GM04504 (cell line): ENCODE data around the gene CA4.

Experiments used
- DNase-seq: peaks from one replicate; pipeline ENCODE4 v3.0.0-alpha.2; 2012; ENCODE audit warnings: low read depth

CA4 gene

DNA sequence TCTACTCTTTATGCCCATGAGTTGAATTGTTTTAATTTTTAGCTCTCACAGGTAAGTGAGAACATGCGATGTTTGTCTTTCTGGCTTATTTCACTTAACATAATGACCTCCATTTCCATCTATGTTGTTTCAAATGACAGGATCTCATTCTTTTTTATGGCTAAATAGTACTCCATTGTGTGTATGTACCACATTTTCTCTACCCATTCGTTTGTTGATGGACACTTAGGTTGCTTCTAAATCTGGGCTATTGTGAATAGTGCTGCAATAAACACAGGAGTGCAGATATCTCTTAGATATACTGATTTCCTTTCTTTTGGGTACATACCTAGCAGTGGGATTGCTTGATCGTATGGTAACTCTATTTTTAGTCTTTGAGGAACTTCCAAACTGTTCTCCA lies 19.3 kb upstream of the CA4 start:
- no peak for DNase-seq

DNA sequence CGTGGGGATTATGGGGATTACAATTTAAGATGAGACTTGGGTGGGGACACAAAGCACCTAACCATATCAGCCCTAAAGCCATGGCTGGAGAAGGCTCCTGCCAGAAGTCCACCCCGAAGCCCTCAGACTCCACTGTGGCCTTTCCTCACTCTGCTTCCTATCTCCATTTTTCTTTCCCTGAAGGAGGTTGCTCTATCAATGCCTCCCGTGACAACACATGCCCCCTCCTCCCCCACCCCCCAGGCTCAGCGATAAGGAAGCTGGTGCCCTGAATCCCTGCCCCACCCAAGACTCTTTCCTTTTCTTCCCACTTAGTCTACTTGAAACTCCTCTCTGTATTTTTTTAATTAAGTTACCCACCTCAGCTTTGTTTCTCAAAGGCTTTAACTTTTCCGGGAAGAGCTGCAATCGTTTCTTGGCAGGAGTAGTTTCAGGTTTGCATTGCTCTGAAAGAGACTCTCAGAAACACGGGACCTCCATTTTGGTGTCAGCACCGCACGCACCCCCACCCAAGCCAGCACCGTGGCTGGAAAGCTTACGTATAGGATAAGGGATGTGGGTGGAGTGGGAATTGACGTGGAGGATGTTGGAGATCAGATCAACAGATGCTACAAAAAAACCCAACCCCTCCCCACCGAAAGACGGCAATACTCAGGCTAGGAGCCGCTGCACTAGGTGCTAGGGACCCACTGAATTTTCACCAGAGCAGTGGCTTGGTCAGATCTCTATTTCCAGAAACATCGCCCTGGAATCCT lies 15.2 kb upstream of the CA4 start:
- peak; percentile 24 for DNase-seq

DNA sequence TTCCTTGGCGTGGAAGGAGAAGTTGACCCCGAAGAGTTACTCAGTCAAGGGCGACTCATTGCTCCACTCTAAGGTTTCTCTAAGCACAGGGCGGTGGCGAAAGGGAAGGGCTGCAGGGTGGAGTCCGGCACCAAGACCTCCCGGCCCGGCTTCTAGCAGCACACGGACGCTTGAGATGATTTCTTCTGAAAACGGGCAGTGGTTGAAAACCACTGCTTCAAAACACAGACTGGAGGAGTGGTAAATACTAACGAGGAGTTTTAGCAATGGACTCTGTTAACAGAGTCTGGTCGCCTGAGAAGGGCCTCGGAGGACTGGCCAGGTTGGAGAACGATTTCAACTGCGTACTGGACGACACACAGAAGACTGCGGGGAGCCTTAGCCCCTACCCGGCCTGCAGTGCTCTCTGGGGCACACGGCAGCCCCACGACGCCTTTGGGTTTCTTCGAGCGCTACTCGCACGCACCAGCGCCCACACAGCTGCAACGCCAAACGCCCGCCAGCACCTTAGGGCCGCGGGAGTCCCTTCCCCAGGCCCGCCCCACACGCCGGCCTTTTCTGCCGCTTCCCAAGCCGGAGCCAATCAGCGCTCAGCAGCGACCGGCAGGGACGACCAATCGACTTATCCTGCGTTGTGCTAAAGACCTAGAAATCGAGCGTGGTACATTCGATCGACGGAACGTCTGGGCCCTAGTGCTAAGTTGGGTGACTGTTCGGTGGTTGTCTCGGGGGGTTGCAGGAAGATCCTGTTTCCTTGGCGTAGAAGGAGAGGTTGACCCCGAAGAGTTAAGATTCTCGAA lies 14.4 kb upstream of the CA4 start:
- peak; percentile 74 for DNase-seq

DNA sequence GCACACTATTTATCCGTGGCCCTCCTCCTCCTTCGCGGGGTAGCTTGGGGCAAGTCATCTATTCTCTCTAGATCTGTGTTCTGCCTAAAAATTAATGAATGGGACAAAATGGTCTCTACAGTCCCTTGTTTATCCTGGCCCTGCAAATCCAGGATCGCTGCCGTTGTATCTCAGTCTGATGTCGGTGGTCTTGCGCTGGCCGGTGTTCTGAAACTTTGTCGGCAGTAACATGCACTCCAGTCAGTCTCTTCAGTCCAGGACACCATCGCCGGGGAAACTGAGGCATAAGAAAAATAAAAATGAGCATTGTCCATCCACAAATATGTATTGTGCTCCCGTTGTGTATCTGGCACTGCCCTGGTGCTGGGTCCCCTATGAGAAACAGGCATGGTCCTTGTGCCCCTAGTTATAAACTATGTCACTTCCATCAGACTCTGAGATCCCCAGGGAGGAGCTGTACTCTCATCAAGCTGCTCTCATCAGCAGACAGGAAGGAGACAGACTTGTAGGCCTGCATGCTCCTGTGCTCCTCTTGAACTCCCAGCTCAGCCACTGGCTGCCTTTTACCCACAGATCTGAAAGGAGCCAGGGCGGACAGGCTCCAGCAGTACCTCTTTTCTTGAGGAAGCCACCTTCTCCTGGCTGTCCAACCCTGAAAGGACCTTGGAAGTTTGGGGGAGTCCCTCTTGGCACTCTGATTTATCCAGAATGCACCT lies 13.7 kb upstream of the CA4 start:
- DNase-seq: no peak

DNA sequence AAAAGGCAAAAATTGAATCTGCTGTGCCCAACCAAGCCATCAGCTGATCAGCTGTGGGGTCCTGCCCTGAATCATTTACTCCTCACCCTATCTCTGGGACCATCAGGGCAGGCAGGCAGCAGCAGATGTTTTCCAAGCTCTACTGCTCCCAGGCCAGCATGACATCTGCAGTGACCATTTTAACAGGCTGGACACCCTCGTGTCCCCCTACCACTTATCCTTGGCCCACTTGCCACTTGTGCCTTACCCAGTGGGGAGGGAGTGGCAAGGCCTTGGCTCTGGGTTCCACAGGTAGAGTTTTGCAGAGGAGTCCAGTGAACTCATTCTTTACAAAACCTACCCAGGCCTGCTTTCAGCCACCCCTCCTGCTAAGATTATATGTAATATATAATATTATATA lies 12.0 kb upstream of the CA4 start:
- DNase-seq: no peak

DNA sequence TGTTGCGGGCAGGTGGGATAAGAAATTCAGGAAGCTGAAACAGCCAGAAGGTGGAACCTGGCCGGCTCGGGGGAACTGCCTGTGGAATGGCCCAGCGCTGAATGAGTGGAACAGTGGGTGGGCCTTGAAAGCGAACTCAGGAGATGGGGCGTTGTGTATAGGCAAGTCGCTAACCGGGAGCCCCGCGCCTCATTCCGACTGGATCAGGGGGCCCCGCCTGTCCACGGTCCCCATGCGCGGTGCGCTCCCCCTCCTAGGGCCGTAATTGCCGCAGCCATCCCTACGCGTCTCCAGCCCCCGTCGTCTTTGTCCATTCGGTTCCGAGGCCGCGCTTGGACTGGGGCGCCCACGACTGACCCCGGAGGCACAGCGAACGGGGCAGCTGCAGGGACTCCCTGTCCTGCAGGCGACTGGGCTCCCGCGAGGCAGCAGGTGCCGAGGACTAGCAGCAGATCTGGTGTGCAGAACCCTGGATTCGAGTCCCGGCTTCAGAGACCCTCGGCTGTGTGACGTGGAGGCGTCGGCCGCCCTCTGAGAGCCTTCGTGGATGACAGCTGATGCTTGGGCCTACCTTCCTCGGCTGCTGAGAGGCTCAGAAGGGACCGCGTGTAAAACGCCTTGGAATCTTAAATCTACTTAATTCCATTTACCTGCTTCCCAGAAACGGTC lies 10.9 kb upstream of the CA4 start:
- no peak for DNase-seq

DNA sequence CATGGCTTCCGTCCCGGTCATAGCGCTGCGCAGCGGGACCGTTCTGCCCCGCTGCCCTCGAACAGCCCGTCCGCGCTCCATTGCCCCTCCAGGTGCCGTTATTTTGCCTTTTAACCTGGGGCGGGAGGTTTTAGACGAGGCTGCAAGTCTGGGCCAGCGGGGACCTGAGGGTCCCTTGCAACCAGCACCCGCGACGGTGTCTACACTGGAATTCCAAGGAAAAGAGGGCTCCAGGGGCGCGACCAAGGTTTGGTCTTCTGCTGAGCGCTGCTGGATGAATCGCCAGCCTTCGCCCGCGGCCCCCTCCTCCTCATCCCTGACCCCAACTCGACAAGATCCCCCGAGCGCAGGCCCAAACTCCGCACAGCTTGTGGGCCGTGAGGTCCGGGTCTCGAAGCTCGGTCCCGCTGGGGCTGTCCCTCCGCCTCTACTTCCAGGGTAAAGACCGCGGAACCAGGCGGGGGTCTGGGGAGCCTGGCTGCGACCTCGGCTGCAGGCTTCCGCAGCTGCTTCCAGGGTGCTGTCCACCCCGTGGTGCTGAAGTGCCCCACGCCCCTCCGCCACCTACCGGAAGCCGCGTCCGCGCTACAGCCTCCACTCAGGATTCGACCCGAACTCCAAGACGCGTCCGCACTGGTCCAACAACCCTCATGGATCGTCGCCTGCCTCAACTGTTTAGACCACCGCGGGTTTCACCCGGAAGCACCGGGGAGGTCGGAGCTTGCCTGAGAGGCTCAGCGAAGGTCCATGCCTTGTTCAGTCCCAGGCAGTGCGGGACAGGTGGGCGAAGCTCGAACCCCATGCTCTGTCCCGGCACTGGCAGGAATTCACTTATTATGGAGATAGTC lies 10.1 kb upstream of the CA4 start:
- DNase-seq: peak; percentile 25

DNA sequence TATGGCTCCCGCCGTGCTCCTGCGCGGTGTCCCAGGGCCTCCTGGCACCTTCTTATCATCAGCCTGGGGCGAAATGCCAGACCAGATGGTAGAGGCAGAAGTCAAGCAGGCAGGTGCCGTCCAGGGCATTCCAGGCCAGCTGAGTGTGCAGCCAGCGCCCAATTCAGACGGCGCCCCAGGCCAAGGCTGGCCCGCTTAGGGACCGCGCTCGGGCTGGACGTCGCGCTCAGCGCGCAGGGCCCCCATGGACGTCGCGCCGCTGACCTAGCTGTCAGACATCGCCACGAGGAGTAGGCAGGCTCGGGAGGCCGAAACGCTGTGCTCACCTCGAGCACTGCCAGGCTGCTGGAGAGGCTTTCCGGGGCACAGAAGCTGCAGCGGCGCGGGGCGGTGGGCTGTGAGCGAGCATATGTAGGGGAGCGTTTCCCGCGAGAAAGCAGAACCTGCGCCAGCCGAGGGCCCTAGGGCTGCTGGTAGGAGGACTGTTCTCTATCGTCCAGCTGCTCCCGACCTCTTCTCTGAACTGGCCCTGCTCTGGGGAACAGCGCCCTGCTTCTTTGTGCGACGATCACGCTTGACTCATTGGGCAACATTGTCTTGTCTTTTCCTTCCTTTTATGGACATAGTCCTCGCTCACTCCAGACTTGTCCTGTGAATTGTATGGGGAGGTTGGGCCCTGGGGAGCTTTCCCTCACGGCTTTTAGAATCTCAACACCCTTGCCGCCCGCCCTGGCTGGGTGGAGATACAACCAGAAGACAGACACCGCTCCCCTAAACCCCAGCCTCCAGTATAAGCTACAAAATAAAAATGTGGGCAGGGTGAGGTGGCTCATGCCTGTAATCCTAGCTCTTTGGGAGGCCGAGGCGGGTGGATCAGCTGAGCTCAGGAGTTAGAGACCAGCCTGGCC lies 8.4 kb upstream of the CA4 start:
- no peak for DNase-seq

DNA sequence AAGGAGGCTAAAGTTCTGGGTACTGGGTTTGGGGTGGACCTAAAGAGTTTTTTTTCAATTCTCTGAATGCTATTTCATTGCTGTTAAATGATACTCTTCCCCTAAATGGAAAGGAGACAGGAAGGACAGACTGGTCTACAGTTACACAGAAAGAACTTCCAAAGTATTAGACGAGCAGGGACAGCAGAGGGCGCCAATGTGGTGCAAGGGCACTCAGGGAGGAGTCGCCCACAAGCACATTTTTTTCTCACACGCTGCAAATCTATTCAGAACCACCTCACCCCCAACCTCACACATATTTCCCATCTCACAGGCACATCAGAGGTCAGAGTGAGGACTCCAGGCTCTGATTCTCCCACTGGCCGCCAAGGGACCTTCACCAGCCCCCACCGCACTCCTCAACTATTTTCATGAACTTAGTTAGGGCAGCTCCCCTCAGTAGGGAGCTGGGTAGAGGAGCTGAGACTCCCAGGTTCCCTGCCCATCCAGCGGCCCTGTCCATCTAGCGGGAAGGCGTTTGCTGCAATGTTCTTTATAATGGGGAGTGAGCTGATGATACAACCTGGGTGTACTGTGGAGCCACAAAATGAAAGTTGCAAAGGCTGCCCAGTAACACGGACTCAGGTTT lies 6.8 kb upstream of the CA4 start:
- DNase-seq: peak; percentile 73

DNA sequence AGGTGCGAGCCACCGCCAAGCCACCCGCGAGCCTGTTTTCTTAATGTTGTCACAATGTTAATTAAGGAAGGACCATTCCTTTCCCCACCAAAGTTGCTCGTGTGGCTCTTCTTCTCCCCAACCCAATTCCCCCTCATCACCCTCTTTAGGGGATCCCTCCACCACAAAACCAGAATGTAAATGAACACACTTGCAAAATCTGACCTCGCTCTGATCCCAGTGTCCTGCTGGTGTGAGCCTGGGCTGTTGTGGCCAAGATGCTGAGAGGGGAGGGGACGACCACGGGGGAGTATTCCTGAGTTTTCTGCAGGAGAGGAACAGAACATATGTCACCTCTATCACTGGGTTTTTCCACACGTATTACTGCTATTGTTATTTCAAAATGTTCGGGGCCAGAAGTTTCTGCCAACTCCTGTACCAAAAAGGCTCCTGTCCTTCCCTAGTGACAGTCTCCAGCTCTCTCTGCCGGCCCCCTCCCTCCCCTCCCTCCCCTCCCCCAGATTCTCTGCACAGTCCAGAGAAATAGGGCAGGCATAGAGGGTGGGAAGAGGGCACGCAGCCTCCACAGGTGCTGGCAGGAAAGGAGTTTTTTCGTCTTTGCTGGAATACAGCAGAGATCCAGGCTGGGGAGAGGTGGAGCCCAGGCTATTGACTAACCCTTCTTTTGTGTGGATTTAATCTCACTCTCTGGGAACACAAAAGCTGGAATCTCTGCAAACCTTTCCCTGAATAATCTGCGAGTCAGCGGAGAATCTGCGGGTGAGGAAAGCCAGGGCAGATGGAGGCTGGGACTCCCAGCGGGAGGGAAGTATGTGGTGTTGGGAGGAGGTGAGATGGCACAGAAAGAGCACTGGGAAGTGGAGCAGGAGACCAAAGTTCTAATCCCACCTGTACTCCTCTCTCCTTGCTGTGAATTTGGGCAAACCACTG lies 4.5 kb upstream of the CA4 start:
- no peak for DNase-seq

DNA sequence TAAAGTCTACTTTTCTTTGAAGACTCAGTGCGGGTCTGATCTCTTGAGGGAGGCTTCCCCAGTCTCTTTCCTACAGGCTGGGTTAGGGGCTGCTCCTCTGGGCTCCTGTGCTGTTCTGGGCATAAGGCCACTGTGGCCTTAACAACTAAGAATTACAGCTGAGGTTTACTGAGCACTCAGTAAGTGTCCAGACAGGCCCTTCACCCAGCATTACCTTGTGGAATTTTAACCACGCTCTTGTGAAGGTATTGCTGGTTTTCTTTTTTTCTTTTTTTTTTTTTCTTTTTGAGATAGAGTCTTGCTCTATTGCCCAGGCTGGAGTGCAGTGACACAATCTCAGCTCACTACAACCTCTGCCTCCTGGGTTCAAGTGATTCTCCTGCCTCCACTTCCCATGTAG lies 3.6 kb upstream of the CA4 start:
- DNase-seq: no peak

DNA sequence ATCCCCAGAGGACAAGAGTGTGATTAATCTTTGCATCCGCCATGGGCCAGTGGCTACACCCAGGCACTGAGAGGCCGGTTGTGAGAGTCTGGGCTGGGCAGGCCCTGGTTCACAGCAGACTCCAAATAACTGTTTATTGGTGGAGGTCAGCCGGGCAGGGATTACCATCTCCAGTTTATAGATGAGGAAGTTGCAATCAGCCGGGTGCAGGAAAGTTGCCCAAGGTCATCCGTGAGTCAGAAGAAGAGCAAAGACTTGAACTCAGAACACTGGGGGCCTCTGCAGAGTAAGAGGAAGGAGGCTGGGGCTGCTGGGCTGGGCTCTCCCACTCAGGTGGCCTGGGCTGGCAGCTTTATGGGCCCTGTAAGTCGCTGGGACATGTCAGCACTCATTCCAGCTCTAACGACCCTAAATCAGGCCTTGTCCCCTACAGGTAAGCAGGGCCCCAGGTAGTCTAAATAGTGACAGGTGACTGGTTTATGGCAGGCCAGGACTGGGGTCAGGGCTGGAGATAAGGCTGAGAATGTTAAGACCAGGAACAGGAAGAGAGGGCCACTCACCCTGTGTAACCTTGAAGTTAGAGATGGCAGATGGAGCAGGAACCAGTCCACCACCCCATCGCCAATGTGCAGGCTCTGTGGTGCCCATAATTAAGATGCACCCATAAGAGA lies 2.1 kb upstream of the CA4 start:
- no peak for DNase-seq

DNA sequence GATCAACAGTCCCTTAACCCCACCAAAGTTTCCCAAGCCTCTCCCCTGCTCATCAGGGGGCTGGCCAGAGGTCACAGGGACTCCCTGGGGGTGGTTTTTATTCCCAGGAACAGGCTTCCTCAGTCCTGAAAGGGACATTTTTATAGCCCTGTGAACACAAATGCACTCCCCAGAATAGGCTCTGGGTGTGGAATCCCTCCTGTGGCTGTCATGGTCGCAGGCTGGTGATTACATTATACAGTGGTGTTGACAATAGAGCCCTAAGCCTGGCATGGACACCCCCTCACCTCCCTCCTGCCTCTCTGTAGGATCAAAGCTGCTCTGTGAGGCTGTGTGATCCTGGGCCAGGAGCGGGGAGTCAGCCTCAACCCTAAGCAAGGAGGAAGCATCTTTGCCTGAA lies 1.4 kb upstream of the CA4 start:
- DNase-seq: no peak

DNA sequence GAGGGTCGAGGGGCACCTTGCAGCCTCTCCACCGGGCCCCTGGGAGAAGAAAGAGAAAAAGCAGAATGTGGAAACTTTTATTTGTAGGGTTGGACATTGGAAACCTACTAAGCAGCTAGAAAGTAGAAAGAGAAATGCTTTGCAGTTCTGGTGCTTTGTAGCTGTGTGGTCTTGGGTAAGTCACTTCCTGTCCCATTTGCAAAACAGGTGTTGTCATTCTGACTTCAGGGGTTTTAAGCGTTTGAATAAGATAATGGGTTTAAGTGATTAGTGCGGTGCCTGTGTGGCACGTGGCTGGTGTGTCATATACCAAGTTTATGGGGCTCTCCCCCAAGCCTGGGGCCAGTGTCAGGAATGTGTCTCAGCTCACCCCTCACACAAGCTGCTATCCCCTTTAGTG lies 1.6 kb downstream of the CA4 start:
- no peak for DNase-seq

DNA sequence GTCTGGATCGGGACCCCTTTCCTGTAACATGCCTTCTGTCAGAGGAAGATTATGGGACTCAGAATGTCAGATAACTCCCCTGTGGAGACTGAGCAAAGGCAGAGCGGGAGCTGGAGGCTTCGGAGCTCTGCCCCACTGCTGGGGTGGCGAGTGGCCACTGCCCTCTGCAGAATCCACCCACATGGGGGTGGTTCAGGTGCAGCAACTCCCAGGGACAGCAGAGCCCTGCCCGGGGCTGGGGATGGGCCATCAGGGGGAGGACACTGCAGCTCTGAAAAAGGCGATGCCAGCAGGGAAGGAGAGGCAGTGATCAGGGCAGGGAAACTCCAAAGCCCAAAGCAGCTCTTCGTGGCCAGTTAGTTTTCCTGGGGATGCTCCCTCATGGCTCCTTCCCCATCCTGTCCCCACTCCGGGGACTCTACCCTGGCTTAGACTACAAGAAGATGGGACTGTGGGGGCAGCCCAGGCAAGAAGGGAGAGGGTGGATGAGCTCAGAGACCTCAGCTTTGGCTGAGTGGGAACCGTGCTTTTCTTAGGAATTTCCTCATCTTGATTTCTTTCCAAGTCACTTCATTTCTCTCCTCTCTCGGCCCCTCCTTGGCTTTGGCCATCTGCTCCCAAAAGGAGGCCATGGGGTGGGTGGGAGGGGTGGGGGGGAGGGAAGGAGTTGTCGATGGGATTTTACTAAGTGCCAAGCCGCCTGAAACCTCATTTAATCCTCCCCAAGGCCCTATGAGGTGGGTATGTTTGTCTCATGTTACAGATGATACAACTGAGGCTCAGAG lies 4.0 kb downstream of the CA4 start:
- peak; percentile 28 for DNase-seq

DNA sequence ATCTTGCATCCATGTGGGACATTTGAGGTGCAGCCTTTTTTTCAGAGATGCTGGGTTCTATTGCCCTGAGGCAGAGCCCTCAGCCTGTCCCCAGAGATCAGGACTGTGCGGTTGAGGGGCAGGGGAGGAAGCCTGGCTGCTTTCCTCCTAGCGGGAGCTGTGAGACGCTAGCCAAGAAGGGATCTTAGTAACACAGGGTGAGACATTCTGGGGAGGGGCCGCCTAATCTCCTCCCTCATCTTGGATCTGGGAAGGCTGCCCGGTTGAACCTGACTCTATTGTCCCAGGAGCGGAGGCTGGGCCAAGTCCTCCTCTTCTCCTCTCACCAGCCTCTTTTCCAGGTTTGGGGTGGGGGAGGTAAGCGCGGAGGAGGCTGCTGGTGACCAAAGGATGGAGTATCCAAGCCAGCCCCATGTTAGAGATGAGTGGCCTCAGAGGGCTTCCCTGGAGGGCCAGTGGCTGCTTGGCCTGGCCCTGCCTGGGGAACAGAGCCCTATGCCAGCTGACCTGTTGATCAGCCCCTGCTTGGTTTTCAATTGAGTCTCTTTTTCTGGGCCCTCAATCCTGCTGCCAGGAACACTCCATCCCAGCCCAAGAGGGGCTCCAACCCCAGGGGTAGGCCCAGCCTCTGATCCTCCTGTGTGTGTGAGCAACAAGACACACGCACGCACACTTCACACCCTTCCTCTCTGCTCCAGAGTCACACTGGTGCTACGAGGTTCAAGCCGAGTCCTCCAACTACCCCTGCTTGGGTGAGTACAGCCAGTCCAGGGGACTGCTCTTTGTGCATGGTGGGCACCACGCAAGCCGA lies 5.0 kb downstream of the CA4 start:
- DNase-seq: peak; percentile 86

DNA sequence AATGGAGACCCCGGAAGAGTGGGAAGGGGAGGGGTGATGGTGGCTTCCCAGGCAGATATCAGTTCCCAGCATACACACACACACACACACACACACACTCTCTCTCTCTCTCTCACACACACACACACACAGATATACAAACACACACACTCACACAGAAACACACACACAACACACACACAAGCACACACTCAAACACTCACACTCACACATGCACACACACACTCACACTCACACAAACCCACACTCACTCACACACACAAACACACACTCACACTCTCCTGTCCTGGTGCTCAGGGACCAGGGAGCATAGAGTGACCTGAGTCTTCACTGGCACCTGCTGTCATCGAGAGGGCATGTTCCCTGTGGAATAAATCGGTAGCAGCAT lies 5.6 kb downstream of the CA4 start:
- no peak for DNase-seq
